Measurements from ENCODE around the gene ETFA. TPM values are rescaled to one million over a fixed set of nuclear protein-coding genes. Genes with fewer than 3 reads are reported as not detected.

ETFA gene
- total RNA-seq, 2 experiments from 2014 or later = 86.1 to 87.6 TPM

- DNase-seq (no peak), ATAC-seq (ENCODE audit: low read depth) (no peak)
- Mint-ChIP-seq H3K4me3 (peak overlapping the region; percentile 91), H3K4me1 (peaks cover 49% of the 10 kb centered on the region), H3K27ac (peak overlapping the region; percentile 58), H3K9me3 (no peaks in the 10 kb centered on the region), H3K27me3 (peaks cover 78% of the 10 kb centered on the region), H3K36me3 (peaks cover 2% of the 10 kb centered on the region)
- POLR2A ChIA-PET = no interaction called here
Observed at GRCh38 chr15:76337059-76337695, 25.9 kb upstream of the ETFA start.

DNA sequence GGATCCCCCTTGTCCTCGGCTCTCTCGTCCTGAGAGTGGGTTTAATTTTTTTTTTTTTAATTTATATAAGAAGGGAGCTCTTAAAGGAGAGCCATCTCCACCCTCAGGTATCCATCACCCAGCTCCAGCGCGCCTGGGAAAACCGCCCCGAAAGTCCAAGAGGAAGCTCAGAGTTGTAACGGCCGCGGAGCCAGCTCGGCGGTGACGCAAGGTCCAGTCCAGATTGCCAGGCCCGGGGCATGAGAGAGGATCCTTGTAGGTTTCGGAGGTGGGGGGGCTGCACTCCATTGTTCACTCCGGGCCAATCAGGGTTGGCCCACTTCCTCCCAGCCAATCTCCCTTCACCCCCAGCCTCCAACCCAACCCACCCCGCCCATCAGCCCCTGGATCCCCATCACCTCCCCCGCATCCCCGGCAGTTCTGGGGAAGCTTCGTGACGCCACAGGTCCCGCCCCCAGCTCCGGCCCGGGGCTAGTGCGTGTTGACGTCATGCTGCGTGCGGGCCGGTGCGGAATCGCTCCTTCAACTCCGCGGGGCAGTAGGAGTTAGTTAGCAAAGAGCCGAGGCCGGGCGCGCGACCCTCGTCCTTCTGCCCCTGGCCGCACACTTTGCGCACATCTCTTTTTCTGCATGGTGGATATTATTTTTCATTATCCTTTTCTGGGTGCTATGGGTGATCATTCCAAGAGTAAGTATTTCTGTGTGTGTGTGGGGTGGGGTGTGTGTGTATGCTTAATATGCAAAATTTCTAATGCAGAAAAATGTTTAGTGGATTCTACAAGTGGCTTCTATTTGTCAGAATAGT, 25.2 kb upstream of the ETFA start, which contains the start of gene ISL2:
ISL2 (plus strand) TSS at position 520 of the 805 bp plus-strand sequence; CDS start at position 631, 111 bp downstream.
- Mint-ChIP-seq H3K4me1 (peaks cover 42% of the 10 kb centered on the region), H3K36me3 (peaks cover 2% of the 10 kb centered on the region), H3K9me3 (no peaks in the 10 kb centered on the region), H3K27ac (peak within 1 kb of the TSS; percentile 80), H3K4me3 (peak within 1 kb of the TSS; percentile 91), H3K27me3 (peaks cover 71% of the 10 kb centered on the region)
- peak; percentile 56 for ATAC-seq (ENCODE audit: low read depth)
- POLR2A ChIA-PET = interaction anchor here (0.8 to 1.0 kb wide), 2 partner anchors 9 to 25 kb away, joined by 3 to 4 read pairs; partner anchors contain the start of gene ETFA
- peak; percentile 75 for DNase-seq

- H3K4me1 Mint-ChIP-seq = peaks cover 39% of the 10 kb centered on the region
- H3K36me3 Mint-ChIP-seq = peaks cover 2% of the 10 kb centered on the region
- POLR2A ChIA-PET = interaction anchor here (0.8 to 1.0 kb wide), 2 partner anchors 10 to 24 kb away, joined by 3 to 4 read pairs; partner anchors contain the start of gene ETFA
- H3K27ac Mint-ChIP-seq = peak overlapping the region; percentile 80
- DNase-seq = peak; percentile 55
- H3K9me3 Mint-ChIP-seq = no peaks in the 10 kb centered on the region
- peaks cover 64% of the 10 kb centered on the region for H3K27me3 Mint-ChIP-seq
- ATAC-seq (ENCODE audit: low read depth) = no peak
- peak overlapping the region; percentile 91 for H3K4me3 Mint-ChIP-seq
Observed at GRCh38 chr15:76335307-76336253, 24.3 kb upstream of the ETFA start.

DNA sequence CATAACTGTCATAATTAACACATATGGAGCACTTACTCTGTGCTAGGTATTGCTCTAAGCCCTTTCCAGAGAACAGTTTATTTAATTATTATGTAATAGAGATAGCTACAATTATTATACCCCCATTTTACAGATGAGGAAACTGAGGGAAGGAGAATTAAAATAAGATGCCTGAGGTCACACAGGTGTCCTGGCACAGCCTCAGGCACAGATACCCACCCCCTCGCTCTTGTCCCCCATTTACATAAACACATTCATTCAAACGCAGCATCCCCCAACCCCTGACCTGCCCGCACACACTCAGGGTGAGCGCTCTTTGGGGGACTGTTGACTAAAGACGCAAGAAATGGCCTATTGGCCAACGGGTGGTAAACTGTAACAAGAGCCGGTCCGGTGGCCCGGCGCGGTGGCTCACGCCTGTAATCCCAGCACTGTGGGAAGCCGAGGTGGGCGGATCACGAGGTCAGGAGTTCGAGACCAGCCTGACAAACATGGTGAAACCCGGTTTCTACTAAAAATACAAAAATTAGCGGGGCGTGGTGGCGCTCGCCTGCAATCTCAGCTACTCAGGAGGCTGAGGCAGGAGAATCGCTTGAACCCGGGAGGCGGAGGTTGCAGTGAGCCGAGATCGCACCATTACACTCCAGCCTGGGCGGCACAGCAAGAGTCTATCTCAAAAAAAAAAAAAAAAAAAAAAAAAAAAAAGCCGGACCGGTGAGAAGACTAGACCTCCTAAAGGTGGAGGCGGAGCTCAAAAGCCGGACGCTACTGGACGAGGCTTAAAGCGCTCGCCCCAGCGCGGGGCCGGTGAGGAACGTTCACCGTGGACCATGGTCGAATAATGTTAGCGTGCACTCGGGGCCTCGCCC, 23.4 kb upstream of the ETFA start:
- H3K27me3 Mint-ChIP-seq = peaks cover 61% of the 10 kb centered on the region
- peaks cover 2% of the 10 kb centered on the region for H3K36me3 Mint-ChIP-seq
- no peaks in the 10 kb centered on the region for H3K9me3 Mint-ChIP-seq
- ATAC-seq (ENCODE audit: low read depth) (no peak), DNase-seq (no peak)
- POLR2A ChIA-PET = no interaction called here
- peak overlapping the region; percentile 91 for H3K4me3 Mint-ChIP-seq
- H3K27ac Mint-ChIP-seq = peak overlapping the region; percentile 23
- H3K4me1 Mint-ChIP-seq = peaks cover 34% of the 10 kb centered on the region

DNA sequence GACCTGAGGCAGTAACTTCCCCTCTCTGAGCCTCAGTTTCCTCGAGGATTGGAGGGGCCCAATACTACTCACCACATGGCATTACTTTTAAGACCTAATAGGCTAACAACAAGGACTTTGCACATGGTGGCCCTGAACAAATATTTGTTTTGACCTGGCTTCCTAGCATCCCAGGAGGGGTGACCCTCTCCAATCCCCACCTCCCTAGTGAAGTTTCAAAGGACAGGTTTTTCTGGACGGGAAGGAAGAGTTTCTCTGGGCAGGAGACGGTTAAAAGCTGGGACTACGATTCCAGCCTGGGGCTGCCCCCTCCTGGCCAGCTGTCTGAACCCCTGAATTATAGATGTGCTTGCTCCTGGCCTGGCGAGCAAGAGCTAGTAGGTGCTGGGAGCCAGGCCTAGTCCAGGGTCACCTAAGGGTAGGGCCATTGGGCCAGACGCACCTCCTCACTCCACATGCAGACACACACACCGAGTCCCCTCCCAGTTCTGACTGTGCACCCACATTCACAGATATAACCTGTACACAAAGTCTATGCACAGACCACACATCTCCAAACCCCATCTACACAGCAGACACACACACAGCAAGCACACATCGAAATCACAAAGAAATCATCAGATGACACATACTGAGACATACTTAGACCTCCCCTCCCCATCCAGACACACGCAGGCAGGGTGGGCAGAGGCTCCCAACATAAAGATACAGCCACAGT, 22.6 kb upstream of the ETFA start:
- DNase-seq (no peak), ATAC-seq (ENCODE audit: low read depth) (no peak)
- Mint-ChIP-seq H3K36me3 (peaks cover 2% of the 10 kb centered on the region), H3K9me3 (no peaks in the 10 kb centered on the region), H3K27ac (peak overlapping the region; percentile 23), H3K4me1 (peaks cover 30% of the 10 kb centered on the region), H3K27me3 (peaks cover 61% of the 10 kb centered on the region), H3K4me3 (no peak overlapping the region)
- POLR2A ChIA-PET = no interaction called here

DNA sequence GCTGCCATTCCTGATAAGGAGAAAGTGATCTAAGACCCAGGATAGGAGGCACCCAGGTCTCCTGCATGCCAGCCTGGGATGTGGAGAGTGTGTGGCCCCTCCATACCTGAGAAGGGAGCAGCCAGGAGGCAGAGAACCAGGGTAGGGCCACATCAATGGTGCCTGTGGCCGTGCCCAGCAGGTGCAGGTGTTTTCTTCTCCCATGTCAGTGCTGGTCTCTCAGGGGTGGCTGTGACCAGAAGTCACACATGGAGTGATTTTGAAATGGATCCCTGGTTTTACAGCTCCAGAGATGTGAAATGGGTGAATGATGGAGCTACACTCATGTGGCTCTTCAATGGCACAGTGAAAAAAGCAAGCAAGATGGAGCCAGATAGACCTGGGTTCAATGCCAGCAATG, 22.0 kb upstream of the ETFA start:
- H3K4me1 Mint-ChIP-seq = peaks cover 25% of the 10 kb centered on the region
- H3K36me3 Mint-ChIP-seq = no peaks in the 10 kb centered on the region
- H3K27ac Mint-ChIP-seq = no peak overlapping the region
- no peak overlapping the region for H3K4me3 Mint-ChIP-seq
- no peaks in the 10 kb centered on the region for H3K9me3 Mint-ChIP-seq
- ATAC-seq (ENCODE audit: low read depth) (no peak), DNase-seq (no peak)
- peaks cover 61% of the 10 kb centered on the region for H3K27me3 Mint-ChIP-seq
- POLR2A ChIA-PET = no interaction called here

GRCh38 chr15:76332796-76333195, 21.5 kb upstream of the ETFA start:
- ATAC-seq (ENCODE audit: low read depth) = no peak
- POLR2A ChIA-PET = no interaction called here
- no peaks in the 10 kb centered on the region for H3K9me3 Mint-ChIP-seq

DNA sequence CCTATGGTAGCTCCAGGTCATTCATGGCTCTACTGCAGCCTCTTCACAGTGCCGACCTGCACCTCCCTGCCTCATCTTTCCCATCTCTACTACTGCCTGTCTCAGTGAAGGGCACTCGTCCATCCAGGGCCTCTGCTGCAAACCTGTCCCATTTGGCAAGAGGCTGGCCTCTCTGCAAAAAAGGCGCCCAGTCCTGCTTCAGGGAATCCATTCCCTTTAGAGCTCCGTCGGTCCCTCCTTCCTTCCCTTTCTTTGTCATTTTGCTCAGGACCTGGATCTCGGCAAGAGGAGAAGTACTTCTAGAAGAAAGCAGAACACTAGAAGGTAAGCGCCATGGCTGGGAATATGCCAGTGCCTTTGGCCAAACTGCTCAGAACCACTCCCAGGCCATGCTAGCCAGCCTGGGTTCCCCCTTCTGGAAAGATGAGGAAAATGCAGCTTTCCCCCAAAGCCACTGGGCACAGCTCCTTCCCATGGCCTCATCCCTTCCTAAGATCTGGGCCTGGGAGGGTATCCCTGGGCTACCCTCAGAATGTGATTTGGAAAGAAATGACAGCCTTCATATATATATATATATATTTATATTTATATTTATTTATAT, 18.9 kb upstream of the ETFA start:
- POLR2A ChIA-PET = no interaction called here
- Mint-ChIP-seq H3K27ac (no peak overlapping the region), H3K36me3 (no peaks in the 10 kb centered on the region), H3K27me3 (peaks cover 46% of the 10 kb centered on the region), H3K4me3 (no peak overlapping the region), H3K9me3 (no peaks in the 10 kb centered on the region), H3K4me1 (peaks cover 4% of the 10 kb centered on the region)
- DNase-seq (no peak), ATAC-seq (ENCODE audit: low read depth) (no peak)

More at GRCh38 chr15:76332796-76333195, 21.5 kb upstream of the ETFA start:
- H3K27ac Mint-ChIP-seq = no peak overlapping the region
- H3K4me1 Mint-ChIP-seq = peaks cover 25% of the 10 kb centered on the region
- no peak overlapping the region for H3K4me3 Mint-ChIP-seq
- H3K27me3 Mint-ChIP-seq = peaks cover 66% of the 10 kb centered on the region
- DNase-seq = no peak
- H3K36me3 Mint-ChIP-seq = no peaks in the 10 kb centered on the region

DNA sequence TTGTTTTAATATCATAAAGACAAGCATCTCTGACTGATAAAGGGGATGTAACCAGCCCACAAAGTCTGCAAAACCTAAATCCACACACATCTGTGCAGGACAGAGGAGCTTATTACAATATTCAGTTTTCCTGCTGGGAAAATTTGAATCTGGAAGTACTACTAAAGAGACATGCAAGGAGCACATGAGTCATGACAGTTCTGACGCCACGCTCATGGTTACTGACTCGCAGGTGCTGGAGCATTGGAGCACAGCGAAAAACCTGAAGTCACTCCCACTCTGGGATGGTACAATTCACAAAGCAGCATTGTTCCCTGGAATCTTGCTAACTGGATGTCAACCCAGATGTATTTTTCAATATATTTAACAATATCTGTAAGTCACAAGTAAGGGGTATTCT, 17.7 kb upstream of the ETFA start:
- peaks cover 45% of the 10 kb centered on the region for H3K27me3 Mint-ChIP-seq
- no peaks in the 10 kb centered on the region for H3K9me3 Mint-ChIP-seq
- no peaks in the 10 kb centered on the region for H3K4me1 Mint-ChIP-seq
- no peak overlapping the region for H3K4me3 Mint-ChIP-seq
- no peaks in the 10 kb centered on the region for H3K36me3 Mint-ChIP-seq
- DNase-seq (no peak), ATAC-seq (ENCODE audit: low read depth) (no peak)
- H3K27ac Mint-ChIP-seq = no peak overlapping the region
- POLR2A ChIA-PET = no interaction called here

DNA sequence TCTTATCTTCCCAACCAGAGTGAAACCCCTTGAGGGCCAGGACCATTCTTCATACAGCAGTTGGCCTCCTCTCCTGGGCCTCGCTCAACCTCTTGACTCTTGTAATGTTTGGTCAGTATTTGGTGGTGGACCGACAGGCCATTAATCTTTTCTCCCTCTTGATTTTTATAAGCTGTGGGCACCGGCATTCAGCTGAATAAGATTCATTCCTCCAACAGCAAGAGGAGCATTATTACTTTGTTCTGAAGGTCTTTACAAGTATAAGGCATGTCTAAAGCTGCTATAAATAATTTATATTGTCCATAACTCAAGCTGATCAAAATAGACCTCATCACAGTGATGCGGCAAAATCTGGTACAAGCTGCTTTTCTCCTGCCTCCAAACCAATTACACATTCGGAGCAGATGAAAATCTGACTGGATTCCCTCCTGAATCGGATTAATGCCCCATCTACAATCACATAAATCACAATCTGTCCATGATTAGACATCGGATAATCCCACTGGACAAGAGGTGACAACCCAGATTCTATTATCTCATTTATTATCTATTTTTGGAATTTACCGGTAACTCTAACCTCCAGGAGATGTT, 16.9 kb upstream of the ETFA start:
- H3K27me3 Mint-ChIP-seq = peaks cover 49% of the 10 kb centered on the region
- no peak for ATAC-seq (ENCODE audit: low read depth)
- POLR2A ChIA-PET = no interaction called here

GRCh38 chr15:76327191-76328105, 16.2 kb upstream of the ETFA start:
- H3K27ac Mint-ChIP-seq = no peak overlapping the region
- H3K4me1 Mint-ChIP-seq = no peaks in the 10 kb centered on the region
- H3K36me3 Mint-ChIP-seq = no peaks in the 10 kb centered on the region
- H3K9me3 Mint-ChIP-seq = no peaks in the 10 kb centered on the region
- H3K27me3 Mint-ChIP-seq = peaks cover 54% of the 10 kb centered on the region
- no peak overlapping the region for H3K4me3 Mint-ChIP-seq
- POLR2A ChIA-PET = no interaction called here
- DNase-seq (no peak), ATAC-seq (ENCODE audit: low read depth) (no peak)

More for the DNA sequence above, 16.9 kb upstream of the ETFA start:
- H3K36me3 Mint-ChIP-seq = no peaks in the 10 kb centered on the region
- H3K4me3 Mint-ChIP-seq = no peak overlapping the region
- no peak for DNase-seq
- H3K4me1 Mint-ChIP-seq = no peaks in the 10 kb centered on the region
- no peak overlapping the region for H3K27ac Mint-ChIP-seq
- H3K9me3 Mint-ChIP-seq = no peaks in the 10 kb centered on the region

All from activated naive CD8-positive, alpha-beta T cell treated with anti-CD3 and anti-CD28 coated beads, Interleukin-2, amount 10 ng/mL, durations not matched to agents 7 days and 5 days (primary cell).